HepG2 (cell line): Measurements from ENCODE around the gene ATP23.

Experiments
- BCL3 ChIP-seq: sonication (generic); formaldehyde crosslinking; IDR thresholded peaks from 2 replicates; pipeline ENCODE4 v1.5.1; 2020; ENCODE audit warnings: mild to moderate bottlenecking, missing genetic modification reagents, moderate library complexity
- BCL6 ChIP-seq: IDR thresholded peaks from 2 replicates; pipeline ENCODE4 v1.6.1; 2016; ENCODE audit warnings: missing genetic modification reagents, missing compliant biosample characterization
- CTCF ChIP-seq: sonication (generic); formaldehyde crosslinking; IDR thresholded peaks from 2 replicates; pipeline ENCODE4 v1.5.0; 2020; ENCODE audit warnings: mild to moderate bottlenecking, missing genetic modification reagents, moderate library complexity
- FOXO1 ChIP-seq: sonication (generic); formaldehyde crosslinking; IDR thresholded peaks from 2 replicates; pipeline ENCODE4 v1.4.0; 2020; ENCODE audit warnings: missing genetic modification reagents
- HNF1A ChIP-seq, 2 experiments: sonication (generic) in 1 of 2; formaldehyde crosslinking in 1 of 2; IDR thresholded peaks; 2 replicates each; pipeline versions ENCODE4 v1.4.0 to v1.6.1; 2016 to 2020; ENCODE audit warnings: borderline replicate concordance in 1 of 2, low read depth in 1 of 2, mild to moderate bottlenecking in 1 of 2, missing genetic modification reagents in 1 of 2
- JUN ChIP-seq: sonication (generic); formaldehyde crosslinking; IDR thresholded peaks from 2 replicates; pipeline ENCODE4 v1.4.0; 2020; ENCODE audit warnings: mild to moderate bottlenecking, missing genetic modification reagents
- MAX ChIP-seq: IDR thresholded peaks from 2 replicates; pipeline ENCODE4 v1.6.1; 2012; ENCODE audit warnings: inconsistent platforms
- PBX3 ChIP-seq: sonication (generic); formaldehyde crosslinking; IDR thresholded peaks from 2 replicates; pipeline ENCODE4 v1.8.1; 2023; ENCODE audit warnings: missing genetic modification reagents, inconsistent platforms, borderline replicate concordance
- POLR2A ChIP-seq, 2 experiments: IDR thresholded peaks; 2 replicates each; pipeline ENCODE4 v1.6.1; 2011; ENCODE audit warnings: low read depth in 2 of 2, low read length in 2 of 2, mild to moderate bottlenecking in 1 of 2, moderate library complexity in 1 of 2; ENCODE audit not compliant: insufficient read depth in 1 of 2
- POLR2AphosphoS5 ChIP-seq: IDR thresholded peaks from 2 replicates; pipeline ENCODE4 v1.6.1; 2012; ENCODE audit warnings: low read depth, low read length

GRCh38 chr12:57927086-57927485 is 14.3 kb upstream of the ATP23 start:
- TF ChIP-seq FOXO1 (CRISPR knock-in tag), result no peak
- TF ChIP-seq CTCF (CRISPR knock-in tag), result no peak
- TF ChIP-seq PBX3 (CRISPR knock-in tag), result no peak
- no peak for TF ChIP-seq JUN (CRISPR knock-in tag)
- no peak for TF ChIP-seq POLR2AphosphoS5
- no peak for TF ChIP-seq MAX
- no peak for TF ChIP-seq HNF1A (IDR thresholded peaks at IDR 0.05; ENCODE audit: low read depth)
- no peak for TF ChIP-seq HNF1A (CRISPR knock-in tag; IDR thresholded peaks at IDR 0.05; ENCODE audit: borderline replicate concordance)
- TF ChIP-seq BCL6 (CRISPR knock-in tag), result no peak
- TF ChIP-seq BCL3 (CRISPR knock-in tag), result no peak
- TF ChIP-seq POLR2A (IDR thresholded peaks at IDR 0.05; ENCODE audit: insufficient read depth in 1 of 2, low read depth in 2 of 2, low read length in 2 of 2), result no peak
